T-helper 1 cell treated with Interleukin-12 subunit alpha and Interleukin-12 subunit beta and Interleukin-4 antibody, amounts not matched to agents 30 μg/mL and 1 μg/mL, for 36 hours (primary cell): Measurements from ENCODE around the gene DKK1.
"Not testable (repeated sequence)": the region's sequence is repeated elsewhere in the genome, so short reads cannot be mapped to it uniquely, and the experiment has no call there.

Experiments used
- H3K27ac Mint-ChIP-seq: one replicate; pipeline ENCODE4 v1.8.0; 2021; ENCODE audit warnings: mild to moderate bottlenecking, mixed read lengths
- H3K27me3 Mint-ChIP-seq: one replicate; pipeline ENCODE4 v1.8.0; 2021; ENCODE audit warnings: low read depth, mixed read lengths
- H3K36me3 Mint-ChIP-seq: one replicate; pipeline ENCODE4 v1.8.0; 2021; ENCODE audit warnings: low read depth, mixed read lengths
- H3K4me1 Mint-ChIP-seq: one replicate; pipeline ENCODE4 v1.8.0; 2021; ENCODE audit warnings: low read depth, mixed read lengths
- H3K4me3 Mint-ChIP-seq: one replicate; pipeline ENCODE4 v1.8.0; 2021; ENCODE audit warnings: mild to moderate bottlenecking, moderate library complexity, mixed read lengths
- H3K9me3 Mint-ChIP-seq: one replicate; pipeline ENCODE4 v1.8.0; 2021; ENCODE audit warnings: mixed read lengths

The DKK1 gene

GRCh38 chr10:52334595-52334994 lies 20.5 kb downstream of the DKK1 start:
- no peak overlapping the region for H3K27ac Mint-ChIP-seq
- H3K4me3 Mint-ChIP-seq, result no peak overlapping the region
- no peaks in the 10 kb centered on the region for H3K4me1 Mint-ChIP-seq
- no peaks in the 10 kb centered on the region for H3K9me3 Mint-ChIP-seq
- H3K36me3 Mint-ChIP-seq, result no peaks in the 10 kb centered on the region
- H3K27me3 Mint-ChIP-seq, result no peaks in the 10 kb centered on the region

- no peaks in the 10 kb centered on the region for H3K9me3 Mint-ChIP-seq
- no peaks in the 10 kb centered on the region for H3K36me3 Mint-ChIP-seq
- no peak overlapping the region for H3K27ac Mint-ChIP-seq
- H3K27me3 Mint-ChIP-seq, result no peaks in the 10 kb centered on the region
- no peaks in the 10 kb centered on the region for H3K4me1 Mint-ChIP-seq
- no peak overlapping the region for H3K4me3 Mint-ChIP-seq
These were observed 21.6 kb downstream of the DKK1 start for GRCh38 chr10:52335665-52336064.

- no peaks in the 10 kb centered on the region for H3K27me3 Mint-ChIP-seq
- H3K4me1 Mint-ChIP-seq, result no peaks in the 10 kb centered on the region
- no peaks in the 10 kb centered on the region for H3K36me3 Mint-ChIP-seq
- H3K9me3 Mint-ChIP-seq, result no peaks in the 10 kb centered on the region
- H3K4me3 Mint-ChIP-seq, result no peak overlapping the region
- H3K27ac Mint-ChIP-seq, result no peak overlapping the region
These were observed 23.1 kb downstream of the DKK1 start for GRCh38 chr10:52337225-52337624.

- Mint-ChIP-seq H3K9me3 (no peaks in the 10 kb centered on the region), H3K4me3 (no peak overlapping the region), H3K27ac (no peak overlapping the region), H3K27me3 (no peaks in the 10 kb centered on the region), H3K36me3 (no peaks in the 10 kb centered on the region), H3K4me1 (no peaks in the 10 kb centered on the region)
These were observed 29.4 kb downstream of the DKK1 start for GRCh38 chr10:52343439-52343838.

GRCh38 chr10:52346394-52347326 lies 32.6 kb downstream of the DKK1 start:
- no peak overlapping the region for H3K27ac Mint-ChIP-seq
- H3K36me3 Mint-ChIP-seq, result no peaks in the 10 kb centered on the region
- no peak overlapping the region for H3K4me3 Mint-ChIP-seq
- peaks cover 3% of the 10 kb centered on the region for H3K9me3 Mint-ChIP-seq
- H3K27me3 Mint-ChIP-seq, result no peaks in the 10 kb centered on the region
- no peaks in the 10 kb centered on the region for H3K4me1 Mint-ChIP-seq

GRCh38 chr10:52347327-52347667 lies 33.2 kb downstream of the DKK1 start:
- H3K4me3 Mint-ChIP-seq, result no peak overlapping the region
- H3K4me1 Mint-ChIP-seq, result no peaks in the 10 kb centered on the region
- no peaks in the 10 kb centered on the region for H3K27me3 Mint-ChIP-seq
- H3K36me3 Mint-ChIP-seq, result no peaks in the 10 kb centered on the region
- H3K9me3 Mint-ChIP-seq, result peaks cover 3% of the 10 kb centered on the region
- H3K27ac Mint-ChIP-seq, result no peak overlapping the region

- no peaks in the 10 kb centered on the region for H3K4me1 Mint-ChIP-seq
These were observed 34.0 kb downstream of the DKK1 start for GRCh38 chr10:52348037-52348564.

GRCh38 chr10:52351914-52352330 lies 37.8 kb downstream of the DKK1 start:
- Mint-ChIP-seq H3K9me3 (peaks cover 3% of the 10 kb centered on the region), H3K4me1 (no peaks in the 10 kb centered on the region), H3K4me3 (no peak overlapping the region), H3K27ac (no peak overlapping the region), H3K27me3 (no peaks in the 10 kb centered on the region), H3K36me3 (no peaks in the 10 kb centered on the region)

More at GRCh38 chr10:52348037-52348564, 34.0 kb downstream of the DKK1 start:
- H3K27ac Mint-ChIP-seq, result no peak overlapping the region
- no peaks in the 10 kb centered on the region for H3K27me3 Mint-ChIP-seq
- H3K9me3 Mint-ChIP-seq, result peaks cover 3% of the 10 kb centered on the region
- H3K4me3 Mint-ChIP-seq, result no peak overlapping the region
- H3K36me3 Mint-ChIP-seq, result no peaks in the 10 kb centered on the region

- H3K4me1 Mint-ChIP-seq, result no peaks in the 10 kb centered on the region
- no peaks in the 10 kb centered on the region for H3K36me3 Mint-ChIP-seq
- no peaks in the 10 kb centered on the region for H3K27me3 Mint-ChIP-seq
- H3K27ac Mint-ChIP-seq, result no peak overlapping the region
- peaks cover 3% of the 10 kb centered on the region for H3K9me3 Mint-ChIP-seq
- no peak overlapping the region for H3K4me3 Mint-ChIP-seq
These were observed 39.1 kb downstream of the DKK1 start for GRCh38 chr10:52353205-52353604.

- Mint-ChIP-seq H3K9me3 (peaks cover 3% of the 10 kb centered on the region), H3K27me3 (no peaks in the 10 kb centered on the region), H3K4me3 (no peak overlapping the region), H3K4me1 (no peaks in the 10 kb centered on the region), H3K36me3 (no peaks in the 10 kb centered on the region), H3K27ac (no peak overlapping the region)
These were observed 39.9 kb downstream of the DKK1 start for GRCh38 chr10:52353960-52354394.

GRCh38 chr10:52357971-52358370 lies 43.9 kb downstream of the DKK1 start:
- H3K4me1 Mint-ChIP-seq, result no peaks in the 10 kb centered on the region
- no peaks in the 10 kb centered on the region for H3K9me3 Mint-ChIP-seq
- H3K27me3 Mint-ChIP-seq, result no peaks in the 10 kb centered on the region
- H3K4me3 Mint-ChIP-seq, result no peak overlapping the region
- H3K27ac Mint-ChIP-seq, result no peak overlapping the region
- no peaks in the 10 kb centered on the region for H3K36me3 Mint-ChIP-seq

GRCh38 chr10:52359441-52359840 lies 45.4 kb downstream of the DKK1 start:
- Mint-ChIP-seq H3K36me3 (no peaks in the 10 kb centered on the region), H3K4me1 (no peaks in the 10 kb centered on the region), H3K27ac (no peak overlapping the region), H3K9me3 (no peaks in the 10 kb centered on the region), H3K27me3 (no peaks in the 10 kb centered on the region), H3K4me3 (no peak overlapping the region)

GRCh38 chr10:52365547-52366432 lies 51.7 kb downstream of the DKK1 start:
- H3K27ac Mint-ChIP-seq, H3K27me3 Mint-ChIP-seq, H3K4me1 Mint-ChIP-seq, H3K9me3 Mint-ChIP-seq, H3K4me3 Mint-ChIP-seq, H3K36me3 Mint-ChIP-seq: not testable (repeated sequence)
